Right cardiac atrium (tissue), 5 donors: ENCODE results near the gene SLC25A51. TPM values are rescaled to one million over a fixed set of nuclear protein-coding genes. Genes with fewer than 3 reads are reported as not detected.
"Not testable (repeated sequence)": the region's sequence is repeated elsewhere in the genome, so short reads cannot be mapped to it uniquely, and the experiment has no call there.

Experiments used
- ATAC-seq, 2 donors: fragments of 200-7000 bp; cut with Tn5 transposase; one replicate each; pipeline versions ENCODE4 v1.8.0 to v1.9.1; 2020; ENCODE audit warnings: moderate library complexity in 2 of 2, mild to moderate bottlenecking in 1 of 2
- DNase-seq, 3 donors: peaks; one replicate each; pipeline ENCODE4 v3.0.0-alpha.2; 2020
- H3K27ac ChIP-seq: one replicate; pipeline ENCODE4 v1.5.1; 2013; ENCODE audit warnings: mild to moderate bottlenecking, low read length, control low read depth, moderate library complexity
- H3K27me3 ChIP-seq: one replicate; pipeline ENCODE4 v1.6.1; 2013; ENCODE audit not compliant: control insufficient read depth, insufficient read depth
- H3K4me1 ChIP-seq: one replicate; pipeline ENCODE4 v1.6.1; 2013; ENCODE audit warnings: low read length; ENCODE audit not compliant: control insufficient read depth, insufficient read depth
- H3K4me3 ChIP-seq: one replicate; pipeline ENCODE4 v1.5.1; 2013; ENCODE audit warnings: low read length, control low read depth
- H3K9me3 ChIP-seq: one replicate; pipeline ENCODE4 v1.6.1; 2013; ENCODE audit warnings: low read length; ENCODE audit not compliant: control insufficient read depth
- WGBS: extraction: QIAGEN DNeasy Blood & Tissue Kit; methylation state at CpG from one replicate; pipeline ENCODE4 v1.1.7; 2013; 5-methylcytosine and 5-hydroxymethylcytosine counted together
- intact Hi-C, 4 donors: fragments of 100-400 bp; cut with DNase I; formaldehyde crosslinking; loops; one replicate each; pipeline versions ENCODE4 v1.11.0 to v1.14.0; 2022 to 2023
- polyA plus RNA-seq: library from polyadenylated mRNA; stranded (reverse); fragments of 200-250 nt; gene quantifications from one replicate; pipeline ENCODE4 v1.2.3, GENCODE V29; 2013
- total RNA-seq, 4 donors: library from RNA; stranded (reverse); fragmentation: NEBNext Ultra II Directional; extraction: Animal tissue kit (Norgen Biotek cat#: 25700); gene quantifications; one replicate each; pipeline ENCODE4 v1.2.1, GENCODE V29; 2021
- donor health status: healthy with polysubstance abuse.
- donor health status: DM: no; HTN: yes; CAD: no.
- donor health status: DM: no; HTN: no; CAD: no.
- donor health status: DM: no; HTN: yes; CAD: no; lungs with severe emphysema.
- donor health status: DM: yes; HTN: yes; CAD: no.

Gene SLC25A51
- total and polyA plus RNA-seq, 5 donors = 13.1 to 29.4 (median 25.7) TPM

GRCh38 chr9:37902796-37903646, 906 bp downstream of the SLC25A51 start:
- 7% methylated on average over 17 of the region's 17 CpGs for WGBS
- peak overlapping the region; percentile 90 for H3K27ac ChIP-seq
- ATAC-seq = no peak

GRCh38 chr9:37902131-37902530, 1.8 kb downstream of the SLC25A51 start:
- Histone ChIP-seq H3K27me3 (no peaks in the 10 kb centered on the region), H3K4me3 (no peak overlapping the region), H3K27ac (no peak overlapping the region), H3K4me1 (peaks cover 2% of the 10 kb centered on the region), H3K9me3 (no peaks in the 10 kb centered on the region)
- intact Hi-C loops = loop anchor here in 1 of 4 donors (10.0 kb wide), 1 partner anchor 463 kb away; no protein-coding TSS in a partner anchor
- ATAC-seq (no peak), DNase-seq (no peak)

More at GRCh38 chr9:37902796-37903646, 906 bp downstream of the SLC25A51 start:
- intact Hi-C loops = loop anchor here in 1 of 4 donors (10.0 kb wide), 1 partner anchor 462 kb away; no protein-coding TSS in a partner anchor
- Histone ChIP-seq H3K9me3 (no peaks in the 10 kb centered on the region), H3K4me1 (peaks cover 2% of the 10 kb centered on the region), H3K4me3 (peak overlapping the region; percentile 83), H3K27me3 (no peaks in the 10 kb centered on the region)
- no peak for DNase-seq

- no peak for DNase-seq
- no peak overlapping the region for H3K4me3 ChIP-seq
- no peak for ATAC-seq
- intact Hi-C loops = no loop called here
- no peaks in the 10 kb centered on the region for H3K9me3 ChIP-seq
- no peaks in the 10 kb centered on the region for H3K27me3 ChIP-seq
- peaks cover 2% of the 10 kb centered on the region for H3K4me1 ChIP-seq
- H3K27ac ChIP-seq = no peak overlapping the region
- WGBS = 85% methylated on average over 2 of the region's 2 CpGs
These were observed 4.9 kb downstream of the SLC25A51 start for GRCh38 chr9:37899041-37899440.

GRCh38 chr9:37897665-37898064, 6.3 kb downstream of the SLC25A51 start:
- Histone ChIP-seq H3K4me1 (no peaks in the 10 kb centered on the region), H3K9me3 (no peaks in the 10 kb centered on the region), H3K27me3 (no peaks in the 10 kb centered on the region), H3K4me3 (no peak overlapping the region), H3K27ac (no peak overlapping the region)
- DNase-seq (no peak), ATAC-seq (no peak)
- WGBS = 53% methylated on average over 2 of the region's 2 CpGs
- intact Hi-C loops = no loop called here

GRCh38 chr9:37892063-37892462, 11.9 kb downstream of the SLC25A51 start:
- Histone ChIP-seq H3K9me3 (no peaks in the 10 kb centered on the region), H3K27me3 (no peaks in the 10 kb centered on the region), H3K27ac (no peak overlapping the region), H3K4me1 (no peaks in the 10 kb centered on the region), H3K4me3 (no peak overlapping the region)
- WGBS = 83% methylated on average over 8 of the region's 8 CpGs
- ATAC-seq = no peak
- DNase-seq = no peak
- intact Hi-C loops = no loop called here

- H3K9me3 ChIP-seq, H3K27me3 ChIP-seq, H3K4me3 ChIP-seq, intact Hi-C loops, H3K27ac ChIP-seq, H3K4me1 ChIP-seq, DNase-seq, ATAC-seq: not testable (repeated sequence)
- 96% methylated on average over 16 of the region's 17 CpGs for WGBS
These were observed 12.9 kb downstream of the SLC25A51 start for GRCh38 chr9:37891042-37891441.

- ATAC-seq = no peak
- Histone ChIP-seq H3K4me1 (no peaks in the 10 kb centered on the region), H3K27me3 (no peaks in the 10 kb centered on the region), H3K27ac (no peak overlapping the region), H3K9me3 (no peaks in the 10 kb centered on the region), H3K4me3 (no peak overlapping the region)
- intact Hi-C loops = no loop called here
- DNase-seq = no peak
These were observed 14.4 kb downstream of the SLC25A51 start for GRCh38 chr9:37889536-37889935.

- H3K27ac ChIP-seq, ATAC-seq, H3K9me3 ChIP-seq, intact Hi-C loops, H3K4me1 ChIP-seq, H3K4me3 ChIP-seq, H3K27me3 ChIP-seq: not testable (repeated sequence)
- 80% methylated on average over 11 of the region's 11 CpGs for WGBS
- peak in 1 of 3 donors; percentile 25 for DNase-seq
These were observed 15.8 kb downstream of the SLC25A51 start for GRCh38 chr9:37887977-37888583.

GRCh38 chr9:37880916-37881479, 22.9 kb downstream of the SLC25A51 start:
- Histone ChIP-seq H3K27me3 (no peaks in the 10 kb centered on the region), H3K4me3 (no peak overlapping the region), H3K9me3 (no peaks in the 10 kb centered on the region), H3K27ac (no peak overlapping the region), H3K4me1 (no peaks in the 10 kb centered on the region)
- DNase-seq (no peak), ATAC-seq (no peak)
- intact Hi-C loops = no loop called here
- 94% methylated on average over 2 of the region's 2 CpGs for WGBS

- DNase-seq (no peak), ATAC-seq (no peak)
- Histone ChIP-seq H3K9me3 (no peaks in the 10 kb centered on the region), H3K4me3 (no peak overlapping the region), H3K4me1 (no peaks in the 10 kb centered on the region), H3K27ac (no peak overlapping the region), H3K27me3 (no peaks in the 10 kb centered on the region)
- intact Hi-C loops = no loop called here
- WGBS = 88% methylated on average over 1 of the region's 1 CpG
These were observed 27.6 kb downstream of the SLC25A51 start for GRCh38 chr9:37876376-37876775.

GRCh38 chr9:37873955-37874354, 30.0 kb downstream of the SLC25A51 start:
- no peak for DNase-seq
- WGBS = 97% methylated on average over 2 of the region's 2 CpGs
- intact Hi-C loops = no loop called here
- Histone ChIP-seq H3K27ac (no peak overlapping the region), H3K9me3 (no peaks in the 10 kb centered on the region), H3K4me3 (no peak overlapping the region), H3K27me3 (no peaks in the 10 kb centered on the region), H3K4me1 (no peaks in the 10 kb centered on the region)
- no peak for ATAC-seq
